PC-9 (cell line): Measurements from ENCODE around the gene SPPL2B. TPM values are rescaled to one million over a fixed set of nuclear protein-coding genes. Genes with fewer than 3 reads are reported as not detected.

ENCODE experiments used
- BruUV-seq: library from RNA; stranded (reverse); fragments of 400-500 nt; replicated peaks from 2 replicates; lab custom pipeline; 2021; lab: Mats Ljungman, UMichigan
- CTCF ChIA-PET: fragments of 300-600 bp; sonication (Branson Sonifier 250); formaldehyde crosslinking; loops from one replicate; lab custom pipeline; 2022; ENCODE audit warnings: antibody characterized with exemption; lab: Charles Lee
- POLR2A ChIA-PET: fragments of 300-600 bp; sonication (Branson Sonifier 250); formaldehyde crosslinking; loops from one replicate; lab custom pipeline; 2022; ENCODE audit warnings: antibody characterized with exemption; ENCODE audit not compliant: unreplicated experiment; lab: Charles Lee
- DNase-seq, 2 experiments: peaks; one replicate each; pipeline versions ENCODE4 v3.0.0 to v3.0.0-alpha.2; 2015 to 2022; ENCODE audit warnings: mixed read lengths in 1 of 2
- H2AFZ ChIP-seq: fragments of 200-600 bp; sonication (generic); 2 replicates; pipeline ENCODE4 v1.8.1; 2017; ENCODE audit warnings: antibody characterized with exemption
- H3F3A ChIP-seq: fragments of 200-600 bp; sonication (generic); 2 replicates; pipeline ENCODE4 v1.8.1; 2017; ENCODE audit warnings: antibody characterized with exemption, mild to moderate bottlenecking, low read depth; ENCODE audit not compliant: insufficient read depth
- H3K27ac ChIP-seq: fragments of 200-600 bp; sonication (generic); 2 replicates; pipeline ENCODE4 v1.6.1; 2016; ENCODE audit warnings: mixed run types
- H3K27me3 ChIP-seq: fragments of 200-600 bp; sonication (generic); 2 replicates; pipeline ENCODE4 v1.6.1; 2016; ENCODE audit warnings: low read depth, mixed run types; ENCODE audit not compliant: insufficient read depth
- H3K36me3 ChIP-seq: fragments of 200-600 bp; sonication (generic); 2 replicates; pipeline ENCODE4 v1.6.1; 2016; ENCODE audit warnings: low read depth, mixed run types
- H3K4me1 ChIP-seq: fragments of 200-600 bp; sonication (generic); replicated peaks from 2 replicates; pipeline ENCODE4 v1.6.1; 2016; ENCODE audit warnings: mixed run types; ENCODE audit not compliant: insufficient read depth
- H3K4me2 ChIP-seq: fragments of 200-600 bp; sonication (generic); 2 replicates; pipeline ENCODE4 v1.6.1; 2017; ENCODE audit warnings: mixed run types
- H3K4me3 ChIP-seq: fragments of 200-600 bp; sonication (generic); 2 replicates; pipeline ENCODE4 v1.6.1; 2016; ENCODE audit warnings: mixed run types
- H3K79me2 ChIP-seq: fragments of 200-600 bp; sonication (generic); 2 replicates; pipeline ENCODE4 v1.6.1; 2017; ENCODE audit warnings: low read depth, mixed run types
- H3K9me2 ChIP-seq: fragments of 200-600 bp; sonication (generic); 2 replicates; pipeline ENCODE4 v1.8.1; 2017; ENCODE audit warnings: mild to moderate bottlenecking; ENCODE audit not compliant: insufficient read depth
- H3K9me3 ChIP-seq: fragments of 200-600 bp; sonication (generic); 2 replicates; pipeline ENCODE4 v1.8.1; 2016; ENCODE audit warnings: low read depth; ENCODE audit not compliant: insufficient read depth
- H4K20me1 ChIP-seq: fragments of 200-600 bp; sonication (generic); 2 replicates; pipeline ENCODE4 v1.8.1; 2017; ENCODE audit not compliant: insufficient read depth
- EZH2 ChIP-seq: fragments of 200-600 bp; sonication (generic); IDR thresholded peaks from 2 replicates; pipeline ENCODE4 v1.8.0; 2017; ENCODE audit warnings: antibody characterized with exemption, low read depth
- intact Hi-C: fragments of 100-400 bp; cut with micrococcal nuclease; formaldehyde crosslinking; loops from one replicate; pipeline ENCODE4 v1.10.0; 2022; ENCODE audit not compliant: unreplicated experiment
- total RNA-seq: library from RNA; stranded (reverse); gene quantifications from 2 replicates; pipeline ENCODE4 v1.2.3, GENCODE V29; 2021
- TF ChIP-seq, protein P1 (sequence below): fragments of 200-600 bp; sonication (generic); conservative IDR thresholded peaks from 2 replicates; pipeline ENCODE4 v1.6.1; 2017; ENCODE audit warnings: mixed run types, antibody characterized with exemption, mild to moderate bottlenecking, moderate library complexity

SPPL2B gene
- total RNA-seq, 1 experiment from 2014 or later = 49.6 TPM

- H3F3A ChIP-seq = no peaks in the 10 kb centered on the region
- no peak for TF ChIP-seq EZH2
- TF ChIP-seq, protein P1, sequence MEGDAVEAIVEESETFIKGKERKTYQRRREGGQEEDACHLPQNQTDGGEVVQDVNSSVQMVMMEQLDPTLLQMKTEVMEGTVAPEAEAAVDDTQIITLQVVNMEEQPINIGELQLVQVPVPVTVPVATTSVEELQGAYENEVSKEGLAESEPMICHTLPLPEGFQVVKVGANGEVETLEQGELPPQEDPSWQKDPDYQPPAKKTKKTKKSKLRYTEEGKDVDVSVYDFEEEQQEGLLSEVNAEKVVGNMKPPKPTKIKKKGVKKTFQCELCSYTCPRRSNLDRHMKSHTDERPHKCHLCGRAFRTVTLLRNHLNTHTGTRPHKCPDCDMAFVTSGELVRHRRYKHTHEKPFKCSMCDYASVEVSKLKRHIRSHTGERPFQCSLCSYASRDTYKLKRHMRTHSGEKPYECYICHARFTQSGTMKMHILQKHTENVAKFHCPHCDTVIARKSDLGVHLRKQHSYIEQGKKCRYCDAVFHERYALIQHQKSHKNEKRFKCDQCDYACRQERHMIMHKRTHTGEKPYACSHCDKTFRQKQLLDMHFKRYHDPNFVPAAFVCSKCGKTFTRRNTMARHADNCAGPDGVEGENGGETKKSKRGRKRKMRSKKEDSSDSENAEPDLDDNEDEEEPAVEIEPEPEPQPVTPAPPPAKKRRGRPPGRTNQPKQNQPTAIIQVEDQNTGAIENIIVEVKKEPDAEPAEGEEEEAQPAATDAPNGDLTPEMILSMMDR = no peak
- H3K79me2 ChIP-seq = no peaks in the 10 kb centered on the region
- H3K27me3 ChIP-seq = no peaks in the 10 kb centered on the region
- H2AFZ ChIP-seq = no peak overlapping the region
- no peaks in the 10 kb centered on the region for H3K36me3 ChIP-seq
- DNase-seq = no peak
- H3K9me3 ChIP-seq = no peaks in the 10 kb centered on the region
- no peaks in the 10 kb centered on the region for H4K20me1 ChIP-seq
- no peaks in the 10 kb centered on the region for H3K9me2 ChIP-seq
- no peak overlapping the region for H3K27ac ChIP-seq
- intact Hi-C loops = no loop called here
- no peak overlapping the region for H3K4me3 ChIP-seq
- no TSS peak for BruUV-seq
- no peak overlapping the region for H3K4me2 ChIP-seq
- POLR2A ChIA-PET = no interaction called here
- CTCF ChIA-PET = interaction anchor here (0.6 kb wide), 1 partner anchor 41 kb away, joined by 17 read pairs; no protein-coding TSS in a partner anchor
- no peaks in the 10 kb centered on the region for H3K4me1 ChIP-seq
Measured at GRCh38 chr19:2318923-2319322, 9.6 kb upstream of the SPPL2B start.

DNA sequence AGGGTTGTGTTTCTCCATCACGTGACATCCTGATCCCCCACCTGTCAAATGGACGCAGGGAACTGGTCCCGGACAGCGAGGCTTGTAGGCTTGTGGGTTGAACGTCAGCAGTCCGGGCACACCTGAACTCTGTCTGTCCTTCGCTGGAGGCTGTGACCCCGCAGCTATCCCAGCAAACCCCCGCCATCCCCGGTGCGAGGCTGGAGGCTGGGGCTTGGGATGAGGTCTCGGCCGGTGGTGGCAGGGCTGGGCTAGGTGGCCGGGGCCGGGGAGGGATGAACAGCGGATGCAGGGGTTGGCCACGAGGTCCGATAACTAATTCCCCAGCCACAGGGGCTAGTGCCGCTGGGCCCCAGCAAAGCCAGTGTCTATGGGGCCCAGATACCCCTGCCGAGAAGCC, 8.9 kb upstream of the SPPL2B start:
- H3K9me2 ChIP-seq = no peaks in the 10 kb centered on the region
- no peaks in the 10 kb centered on the region for H3K4me1 ChIP-seq
- H3K4me2 ChIP-seq = no peak overlapping the region
- H3K4me3 ChIP-seq = no peak overlapping the region
- no peak overlapping the region for H3K27ac ChIP-seq
- no peak for DNase-seq
- H3K9me3 ChIP-seq = no peaks in the 10 kb centered on the region
- H4K20me1 ChIP-seq = no peaks in the 10 kb centered on the region
- no peaks in the 10 kb centered on the region for H3F3A ChIP-seq
- TF ChIP-seq, protein P1 = no peak
- no peak for TF ChIP-seq EZH2
- intact Hi-C loops = no loop called here
- no TSS peak for BruUV-seq
- H3K36me3 ChIP-seq = no peaks in the 10 kb centered on the region
- ChIA-PET CTCF (no interaction called here), POLR2A (no interaction called here)
- H2AFZ ChIP-seq = no peak overlapping the region
- no peaks in the 10 kb centered on the region for H3K79me2 ChIP-seq
- no peaks in the 10 kb centered on the region for H3K27me3 ChIP-seq

GRCh38 chr19:2320049-2320448, 8.4 kb upstream of the SPPL2B start:
- no peaks in the 10 kb centered on the region for H3K9me2 ChIP-seq
- no TSS peak for BruUV-seq
- no peaks in the 10 kb centered on the region for H4K20me1 ChIP-seq
- no peak overlapping the region for H2AFZ ChIP-seq
- H3K4me1 ChIP-seq = no peaks in the 10 kb centered on the region
- intact Hi-C loops = no loop called here
- POLR2A ChIA-PET = no interaction called here
- no peaks in the 10 kb centered on the region for H3K79me2 ChIP-seq
- TF ChIP-seq, protein P1 = no peak
- no peak for TF ChIP-seq EZH2
- no peaks in the 10 kb centered on the region for H3F3A ChIP-seq
- no peaks in the 10 kb centered on the region for H3K27me3 ChIP-seq
- H3K9me3 ChIP-seq = no peaks in the 10 kb centered on the region
- H3K36me3 ChIP-seq = no peaks in the 10 kb centered on the region
- no peak overlapping the region for H3K4me3 ChIP-seq
- no peak for DNase-seq
- no peak overlapping the region for H3K27ac ChIP-seq
- H3K4me2 ChIP-seq = no peak overlapping the region
- CTCF ChIA-PET = no interaction called here
